GM19372 (cell line): ENCODE results near the gene AGTR1.
"Not testable (repeated sequence)": the region's sequence is repeated elsewhere in the genome, so short reads cannot be mapped to it uniquely, and the experiment has no call there.

Experiments
- ATAC-seq: cut with Tn5 transposase; IDR thresholded peaks from one replicate; pipeline ENCODE4 v1.9.1; 2021; ENCODE audit warnings: mild to moderate bottlenecking, low read depth, moderate library complexity; ENCODE audit not compliant: unreplicated experiment

Gene AGTR1

GRCh38 chr3:148757238-148758215 is 59.8 kb downstream of the AGTR1 start:
- no peak for ATAC-seq

DNA sequence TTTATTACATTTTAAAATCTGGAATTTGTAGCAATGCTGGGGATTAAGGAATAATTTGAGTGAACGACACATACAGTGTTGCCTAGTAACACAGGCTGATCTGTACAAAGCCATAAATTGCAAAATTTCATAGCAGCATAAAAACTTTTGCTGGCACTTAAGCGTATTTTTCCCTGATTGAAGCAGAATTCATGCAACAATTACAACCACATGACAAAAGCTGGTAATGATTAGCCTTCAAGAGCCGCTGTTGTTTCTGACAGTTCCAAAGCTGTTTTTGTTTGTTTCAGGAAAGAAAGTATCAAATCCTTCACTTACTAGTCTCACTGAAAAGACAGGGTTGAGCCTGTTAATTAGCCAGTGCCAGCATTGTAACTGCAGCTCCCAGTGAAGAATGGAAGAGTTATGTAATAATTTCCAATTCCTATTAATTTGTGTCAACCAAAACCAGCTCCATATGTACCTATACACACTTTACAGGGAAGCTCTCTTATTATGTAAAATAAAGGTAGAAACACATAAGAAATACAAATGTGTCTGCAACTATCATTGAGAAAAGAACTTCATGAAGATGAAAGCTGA is 60.7 kb downstream of the AGTR1 start:
- ATAC-seq = no peak

DNA sequence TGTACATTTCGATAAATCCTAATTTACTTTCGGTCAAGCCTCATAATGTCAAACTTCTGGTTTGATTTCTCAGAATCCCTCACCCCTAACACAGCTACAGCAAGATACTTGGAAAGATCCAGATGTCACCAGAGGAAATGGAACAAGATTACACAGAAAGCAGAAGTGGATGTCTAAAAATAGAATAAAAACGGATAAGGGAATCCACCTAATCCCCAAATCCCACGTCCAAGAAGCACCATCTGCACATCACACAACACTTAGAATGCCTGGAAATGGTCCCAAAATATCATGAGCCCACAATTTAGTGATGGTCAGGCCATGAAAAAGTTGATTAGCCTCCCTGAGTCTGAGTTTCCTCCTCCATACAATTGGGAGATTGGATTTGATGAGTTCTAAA is 61.7 kb downstream of the AGTR1 start:
- no peak for ATAC-seq

DNA sequence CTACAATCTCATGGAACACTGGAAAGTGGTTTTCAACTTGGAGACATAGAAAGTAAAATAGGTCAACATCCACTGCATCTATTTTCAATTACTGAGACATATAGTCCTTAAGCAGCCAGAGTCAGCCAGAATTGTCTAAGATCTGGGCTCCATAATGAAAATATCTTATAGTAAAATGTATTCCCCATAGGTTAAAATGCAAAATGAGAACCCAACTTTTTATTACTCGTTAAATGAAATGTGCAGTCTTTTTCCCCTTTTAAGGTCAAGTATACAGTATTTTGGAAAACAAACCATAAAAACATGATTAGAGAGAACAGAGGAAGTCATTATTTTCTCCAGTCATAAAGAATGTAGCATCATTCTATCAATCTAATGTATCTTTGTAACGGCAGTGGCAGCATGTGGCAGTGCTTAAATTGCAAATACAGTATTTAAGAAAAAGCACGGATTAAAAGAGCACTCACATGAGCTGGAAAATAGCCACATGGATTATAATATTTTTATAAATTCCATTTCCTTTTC is 65.5 kb downstream of the AGTR1 start:
- no peak for ATAC-seq

DNA sequence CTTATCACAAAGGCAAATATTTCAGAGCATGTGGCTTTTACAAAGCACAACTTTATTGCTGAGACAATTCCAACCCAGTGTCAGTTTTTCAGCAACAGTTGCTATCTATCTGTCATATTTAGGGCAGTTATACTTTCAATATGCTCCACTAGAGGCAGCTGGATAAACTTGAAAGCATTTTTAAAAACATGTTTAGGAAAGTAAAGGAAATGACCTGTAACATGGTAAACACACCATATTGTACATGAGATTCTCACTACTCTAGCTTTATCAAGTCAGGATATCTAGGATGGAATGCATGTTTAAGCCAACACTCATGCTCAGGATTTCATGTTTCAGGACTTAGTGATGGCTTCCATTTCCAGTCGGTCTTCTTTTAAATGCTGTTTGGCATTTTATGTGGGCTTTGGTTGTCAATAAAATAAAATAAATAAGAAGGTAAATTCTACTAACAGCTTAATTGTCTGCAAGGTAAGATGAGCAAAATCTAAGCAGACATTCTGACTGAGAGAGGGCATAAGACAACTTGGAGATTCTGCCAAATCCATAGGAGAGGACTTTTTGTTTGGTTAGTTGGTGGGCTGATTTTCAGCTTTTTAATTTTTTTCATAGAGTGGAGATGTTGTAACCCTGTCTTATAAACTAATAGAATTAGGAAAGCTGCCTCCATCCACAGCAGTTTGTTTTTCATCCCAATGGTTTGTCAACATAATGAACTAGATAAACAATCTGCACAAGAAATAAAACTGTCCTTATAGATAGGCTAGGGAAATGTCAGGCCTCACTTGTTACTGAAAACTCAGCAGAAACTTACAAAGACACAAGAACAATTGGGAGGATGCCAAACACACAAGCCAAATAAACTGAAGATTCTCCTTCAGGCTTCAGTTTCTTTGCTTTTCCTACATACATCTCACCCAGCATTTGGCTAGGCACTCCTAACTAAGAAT is 66.6 kb downstream of the AGTR1 start:
- ATAC-seq = no peak

DNA sequence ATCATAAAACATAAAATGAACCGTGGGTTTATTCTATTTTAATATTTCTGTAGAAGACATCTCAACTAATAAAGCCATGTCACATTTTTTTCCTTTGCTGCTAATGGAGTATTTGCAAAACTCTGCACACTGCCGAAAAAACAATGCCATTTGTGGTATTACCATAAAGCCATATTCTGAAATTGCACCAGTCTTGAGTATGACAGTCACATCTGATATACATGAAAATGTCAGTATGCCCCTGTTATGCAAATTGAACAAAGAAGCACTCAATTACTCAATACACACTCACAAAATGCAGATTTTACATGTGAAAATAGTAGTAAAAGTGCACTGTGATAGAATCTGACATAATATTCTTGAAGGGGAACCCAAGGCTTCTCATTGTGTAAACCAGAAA is 74.7 kb downstream of the AGTR1 start:
- ATAC-seq = no peak

GRCh38 chr3:148772835-148773234 is 75.1 kb downstream of the AGTR1 start:
- ATAC-seq = no peak

- no peak for ATAC-seq
Observed at GRCh38 chr3:148773805-148774204, 76.1 kb downstream of the AGTR1 start.

DNA sequence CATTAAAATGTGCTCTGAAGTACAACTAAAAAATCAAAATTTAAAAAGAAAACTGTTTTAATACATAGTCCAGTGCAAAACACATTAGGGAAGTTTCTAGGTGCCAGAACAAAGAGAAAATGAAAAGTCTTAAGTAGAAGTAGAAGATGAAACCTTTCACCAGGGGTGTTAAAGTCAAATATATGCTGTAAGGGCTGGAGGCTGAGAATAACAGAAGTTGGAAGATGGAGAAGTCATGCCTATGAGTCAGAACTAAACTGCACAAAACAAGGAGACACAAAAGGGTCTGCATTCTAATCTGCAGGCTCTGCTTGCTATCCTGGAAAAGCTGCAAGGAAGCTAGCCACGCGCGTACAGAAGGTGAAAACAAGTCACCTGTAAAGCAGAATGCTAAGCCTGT is 81.2 kb downstream of the AGTR1 start:
- ATAC-seq = no peak

- ATAC-seq = not testable (repeated sequence)
Observed at GRCh38 chr3:148785026-148785425, 87.3 kb downstream of the AGTR1 start.

- ATAC-seq = not testable (repeated sequence)
Observed at GRCh38 chr3:148786159-148786558, 88.5 kb downstream of the AGTR1 start.

DNA sequence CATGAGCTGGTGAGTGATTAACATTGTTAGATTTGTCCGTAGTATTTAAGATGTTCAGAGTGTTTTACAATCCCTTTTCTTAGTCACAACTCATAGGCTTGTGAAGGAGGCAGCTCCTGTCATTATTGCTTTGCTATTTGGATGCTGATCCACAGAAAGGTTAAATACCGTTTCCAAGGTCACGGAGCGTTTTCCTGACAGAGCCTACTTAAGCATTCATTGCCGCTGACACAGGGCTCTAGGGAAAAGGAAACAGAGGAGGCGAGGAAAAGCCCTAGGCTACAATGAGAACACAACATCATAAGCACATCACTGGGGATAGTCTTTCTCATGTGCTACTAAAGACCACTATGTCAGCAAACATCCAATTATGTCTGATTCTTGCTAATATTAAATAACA is 91.4 kb downstream of the AGTR1 start:
- ATAC-seq = no peak

DNA sequence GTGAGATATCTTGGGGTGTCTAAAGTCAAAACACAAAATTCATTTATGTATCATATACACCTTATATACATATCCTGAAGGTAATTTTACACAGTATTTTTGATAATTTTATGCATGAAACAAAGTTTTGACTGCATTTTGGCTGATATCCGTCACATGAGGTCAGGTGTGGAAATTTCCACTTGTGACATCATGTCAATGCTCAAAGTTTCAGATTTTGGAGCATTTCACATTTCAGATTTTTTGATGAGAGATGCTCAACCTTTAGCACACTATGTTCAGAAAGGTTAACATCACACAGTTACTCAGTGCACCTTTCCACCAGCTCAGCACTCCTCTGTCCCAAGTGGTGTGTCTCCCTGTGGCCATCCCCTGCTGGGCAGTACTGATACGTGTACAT is 92.2 kb downstream of the AGTR1 start:
- no peak for ATAC-seq

GRCh38 chr3:148790370-148790769 is 92.7 kb downstream of the AGTR1 start:
- ATAC-seq = no peak

DNA sequence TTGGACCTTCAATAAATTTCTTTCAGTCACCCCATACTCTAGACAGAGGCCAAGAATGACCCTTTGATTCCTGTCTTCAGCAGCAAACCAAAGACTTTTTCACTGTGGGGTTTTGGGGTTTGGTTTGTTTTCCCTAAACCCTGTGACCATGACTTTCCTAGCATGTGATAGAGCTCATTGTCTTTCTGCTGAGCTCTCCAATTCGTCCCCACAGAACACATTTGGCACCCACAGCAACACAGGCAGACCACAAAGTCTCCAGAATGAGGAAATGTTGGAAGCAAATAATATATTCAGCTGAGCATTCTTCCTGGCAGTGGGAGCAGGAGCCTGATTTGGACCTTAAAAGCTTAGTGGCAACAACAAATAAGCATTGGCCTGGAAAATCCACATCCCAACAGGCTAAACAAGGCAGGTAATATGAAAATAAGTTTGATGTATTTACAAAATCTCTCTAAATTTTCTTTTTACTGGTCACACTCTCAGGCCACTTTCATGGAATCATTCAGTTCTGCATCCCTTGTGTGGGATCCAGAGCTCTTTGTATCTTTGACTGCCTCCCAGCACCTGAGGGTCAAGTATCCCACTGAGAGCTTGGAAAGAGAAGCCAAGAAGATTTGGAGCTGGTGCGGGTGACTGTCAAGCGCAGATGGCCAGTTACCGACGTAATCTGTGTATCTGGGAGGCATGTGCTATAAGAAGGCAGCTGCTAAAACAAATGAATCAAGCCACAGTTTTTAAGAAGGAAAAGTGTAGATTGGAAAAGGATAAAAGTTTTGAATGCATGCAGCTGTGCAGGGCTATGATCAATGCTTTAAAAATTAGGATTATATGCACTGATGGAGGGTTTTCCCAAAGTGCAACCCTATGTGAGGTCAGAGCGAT is 93.4 kb downstream of the AGTR1 start:
- no peak for ATAC-seq

DNA sequence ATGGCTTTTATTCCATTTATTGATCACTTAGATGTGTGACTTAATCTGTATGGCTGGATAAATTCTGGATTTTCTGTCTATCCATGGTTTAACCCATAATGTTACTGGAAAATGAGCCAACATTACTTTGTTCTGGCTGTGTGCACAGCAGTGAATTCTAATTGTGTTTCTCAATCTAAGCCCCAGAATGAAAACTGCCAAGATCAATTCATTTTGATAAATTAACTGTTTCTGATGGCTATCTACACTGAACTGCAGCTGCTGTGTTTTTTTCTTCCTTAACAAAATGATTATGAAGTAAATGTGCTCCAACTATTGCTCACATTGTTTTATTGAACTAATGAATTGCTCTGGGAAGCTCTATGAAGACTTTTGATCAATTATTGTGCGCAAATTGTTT is 94.2 kb downstream of the AGTR1 start:
- ATAC-seq = no peak

DNA sequence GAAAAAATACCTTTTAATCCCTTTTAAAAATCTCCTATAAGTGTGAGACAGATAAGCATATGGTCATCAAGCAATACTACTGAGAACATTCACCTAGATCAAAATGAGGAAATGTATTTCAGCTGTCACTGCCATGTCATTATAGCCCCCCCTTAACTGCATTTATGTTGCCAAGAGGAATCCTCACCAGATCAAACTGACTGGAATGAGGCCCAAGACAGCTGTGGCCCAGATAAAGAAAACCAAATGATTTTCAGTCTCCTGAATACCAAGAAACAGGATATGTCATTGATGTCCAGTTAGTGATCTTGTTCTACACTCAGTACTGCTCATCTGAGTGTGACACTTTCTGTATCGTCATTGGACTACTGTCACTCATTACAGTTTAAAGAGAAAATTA is 94.8 kb downstream of the AGTR1 start:
- no peak for ATAC-seq
